Nephron progenitor cell (in vitro differentiated cells): Measurements from ENCODE around the gene MED13.
A peak's percentile ranks its signal among the peaks of the same experiment; 100 is the strongest.

Experiments used
- DNase-seq: peaks from one replicate; pipeline ENCODE4 v3.0.0; 2021
- H3K27ac Mint-ChIP-seq: 2 replicates; pipeline ENCODE4 v1.8.0; 2021; ENCODE audit warnings: mild to moderate bottlenecking, moderate library complexity, mixed read lengths
- H3K27me3 Mint-ChIP-seq: 2 replicates; pipeline ENCODE4 v1.8.0; 2021; ENCODE audit warnings: mild to moderate bottlenecking, low read depth, mixed read lengths; ENCODE audit not compliant: poor library complexity
- H3K36me3 Mint-ChIP-seq: 2 replicates; pipeline ENCODE4 v1.8.0; 2021; ENCODE audit warnings: low read depth, mixed read lengths
- H3K4me1 Mint-ChIP-seq: 2 replicates; pipeline ENCODE4 v1.8.0; 2021; ENCODE audit warnings: mixed read lengths
- H3K4me3 Mint-ChIP-seq: 2 replicates; pipeline ENCODE4 v1.8.0; 2021; ENCODE audit warnings: mild to moderate bottlenecking, moderate library complexity, mixed read lengths
- H3K9me3 Mint-ChIP-seq: 2 replicates; pipeline ENCODE4 v1.8.0; 2021; ENCODE audit warnings: mild to moderate bottlenecking, moderate library complexity, mixed read lengths
- TF ChIP-seq, protein P1 (sequence below): fragments of 200-600 bp; sonication (generic); IDR thresholded peaks from 2 replicates; pipeline ENCODE4 v1.5.0; 2021; ENCODE audit warnings: antibody characterized with exemption

The MED13 gene

GRCh38 chr17:61997664-61998063, 67.4 kb downstream of the MED13 start:
- H3K36me3 Mint-ChIP-seq: peaks cover 46% of the 10 kb centered on the region
- H3K4me1 Mint-ChIP-seq: peaks cover 6% of the 10 kb centered on the region
- H3K27me3 Mint-ChIP-seq: no peaks in the 10 kb centered on the region
- DNase-seq: no peak
- no peaks in the 10 kb centered on the region for H3K9me3 Mint-ChIP-seq
- H3K27ac Mint-ChIP-seq: peak overlapping the region; percentile 69
- TF ChIP-seq, protein P1, sequence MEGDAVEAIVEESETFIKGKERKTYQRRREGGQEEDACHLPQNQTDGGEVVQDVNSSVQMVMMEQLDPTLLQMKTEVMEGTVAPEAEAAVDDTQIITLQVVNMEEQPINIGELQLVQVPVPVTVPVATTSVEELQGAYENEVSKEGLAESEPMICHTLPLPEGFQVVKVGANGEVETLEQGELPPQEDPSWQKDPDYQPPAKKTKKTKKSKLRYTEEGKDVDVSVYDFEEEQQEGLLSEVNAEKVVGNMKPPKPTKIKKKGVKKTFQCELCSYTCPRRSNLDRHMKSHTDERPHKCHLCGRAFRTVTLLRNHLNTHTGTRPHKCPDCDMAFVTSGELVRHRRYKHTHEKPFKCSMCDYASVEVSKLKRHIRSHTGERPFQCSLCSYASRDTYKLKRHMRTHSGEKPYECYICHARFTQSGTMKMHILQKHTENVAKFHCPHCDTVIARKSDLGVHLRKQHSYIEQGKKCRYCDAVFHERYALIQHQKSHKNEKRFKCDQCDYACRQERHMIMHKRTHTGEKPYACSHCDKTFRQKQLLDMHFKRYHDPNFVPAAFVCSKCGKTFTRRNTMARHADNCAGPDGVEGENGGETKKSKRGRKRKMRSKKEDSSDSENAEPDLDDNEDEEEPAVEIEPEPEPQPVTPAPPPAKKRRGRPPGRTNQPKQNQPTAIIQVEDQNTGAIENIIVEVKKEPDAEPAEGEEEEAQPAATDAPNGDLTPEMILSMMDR: no peak
- H3K4me3 Mint-ChIP-seq: no peak overlapping the region

DNA sequence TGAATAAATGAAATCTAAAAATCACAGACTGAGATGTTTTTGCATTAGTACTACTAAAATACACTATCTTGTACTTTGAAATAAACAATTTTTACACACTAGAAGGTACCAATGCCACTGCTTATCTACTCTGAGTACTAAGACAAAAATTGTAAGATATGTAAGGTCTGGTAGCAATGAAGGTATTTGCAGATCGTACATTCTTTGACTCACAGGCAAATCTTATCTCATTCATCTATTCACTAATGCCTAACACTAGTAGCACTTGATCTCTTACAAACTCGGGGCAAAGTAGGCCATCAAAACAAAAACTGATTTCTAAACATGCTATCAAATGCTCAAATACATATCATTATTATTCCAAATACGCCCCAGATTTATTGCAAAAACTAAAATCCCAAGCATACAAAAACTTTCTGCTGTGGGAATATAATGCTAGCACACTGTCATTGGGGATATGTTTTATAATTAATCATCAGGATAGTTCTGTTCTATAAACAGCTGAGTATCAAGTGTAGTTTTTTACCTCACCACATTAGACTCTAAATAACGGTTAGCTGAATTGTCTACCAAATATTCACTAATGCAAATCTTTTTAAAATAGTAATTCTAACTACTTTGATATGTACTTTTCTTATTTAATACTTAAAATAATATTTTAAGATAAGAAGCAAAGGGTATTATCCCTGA, 68.0 kb downstream of the MED13 start:
- Mint-ChIP-seq H3K36me3 (peaks cover 50% of the 10 kb centered on the region), H3K4me1 (peaks cover 6% of the 10 kb centered on the region), H3K4me3 (no peak overlapping the region), H3K27ac (no peak overlapping the region), H3K27me3 (no peaks in the 10 kb centered on the region), H3K9me3 (no peaks in the 10 kb centered on the region)
- no peak for DNase-seq
- TF ChIP-seq, protein P1: no peak

DNA sequence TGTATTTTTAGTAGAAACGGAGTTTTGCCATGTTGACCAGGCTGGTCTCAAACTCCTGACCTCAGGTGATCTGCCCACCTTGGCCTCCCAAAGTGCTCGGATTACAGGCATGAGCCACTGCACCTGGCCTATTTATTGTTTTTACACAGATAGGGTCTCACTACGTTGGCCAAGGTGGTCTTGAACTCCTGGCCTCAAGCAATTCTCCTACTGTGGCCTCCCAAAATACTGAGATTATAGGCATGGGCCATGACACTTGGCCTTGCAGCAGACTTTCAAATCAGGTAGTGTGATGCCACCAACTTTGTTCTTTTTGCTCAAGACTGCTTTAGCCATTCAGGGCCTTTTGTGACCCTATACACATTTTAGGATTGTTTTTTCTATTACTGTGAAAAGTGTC, 75.6 kb downstream of the MED13 start:
- H3K4me1 Mint-ChIP-seq: no peaks in the 10 kb centered on the region
- no peak overlapping the region for H3K27ac Mint-ChIP-seq

GRCh38 chr17:61986898-61987297, 78.2 kb downstream of the MED13 start:
- Mint-ChIP-seq H3K4me1 (no peaks in the 10 kb centered on the region), H3K27ac (peak overlapping the region; percentile 39), H3K36me3 (peaks cover 81% of the 10 kb centered on the region), H3K9me3 (no peaks in the 10 kb centered on the region), H3K4me3 (no peak overlapping the region), H3K27me3 (peaks cover 3% of the 10 kb centered on the region)
- TF ChIP-seq, protein P1: no peak
- no peak for DNase-seq

More for the DNA sequence above, 75.6 kb downstream of the MED13 start:
- no peak for DNase-seq
- TF ChIP-seq, protein P1: no peak
- Mint-ChIP-seq H3K36me3 (peaks cover 79% of the 10 kb centered on the region), H3K4me3 (no peak overlapping the region), H3K9me3 (no peaks in the 10 kb centered on the region), H3K27me3 (peaks cover 3% of the 10 kb centered on the region)

GRCh38 chr17:61984821-61985220, 80.3 kb downstream of the MED13 start:
- peaks cover 88% of the 10 kb centered on the region for H3K36me3 Mint-ChIP-seq
- DNase-seq: no peak

More at GRCh38 chr17:61984821-61985220, 80.3 kb downstream of the MED13 start:
- Mint-ChIP-seq H3K27ac (no peak overlapping the region), H3K4me3 (no peak overlapping the region), H3K4me1 (no peaks in the 10 kb centered on the region), H3K9me3 (no peaks in the 10 kb centered on the region), H3K27me3 (peaks cover 3% of the 10 kb centered on the region)
- TF ChIP-seq, protein P1: no peak
